T-helper 9 cell (primary cell): Measurements from ENCODE around the gene MMP12.
"Not testable (repeated sequence)": the region's sequence is repeated elsewhere in the genome, so short reads cannot be mapped to it uniquely, and the experiment has no call there.

Experiments
- DNase-seq: peaks from one replicate; pipeline ENCODE4 v3.0.0-alpha.2; 2020
- total RNA-seq, 2 donors: gene quantifications; one replicate each; lab custom pipeline; 2026; lab: John Stamatoyannopoulos, UW

The MMP12 gene
- total RNA-seq = 0 reads per million in 2 donors

GRCh38 chr11:102874852-102875251 is at the start of gene MMP12:
MMP12 (minus strand) TSS chr11:102874982; CDS start chr11:102874937, 45 bp downstream.
- DNase-seq = no peak

GRCh38 chr11:102921587-102922220 is 46.9 kb upstream of the MMP12 start:
- no peak for DNase-seq

- no peak for DNase-seq
These were observed 45.4 kb upstream of the MMP12 start for GRCh38 chr11:102920118-102920684.

GRCh38 chr11:102915044-102915375 is 40.2 kb upstream of the MMP12 start:
- no peak for DNase-seq

- no peak for DNase-seq
These were observed 39.7 kb upstream of the MMP12 start for GRCh38 chr11:102914238-102915043.

- DNase-seq = no peak
These were observed 37.7 kb upstream of the MMP12 start for GRCh38 chr11:102912482-102912830.

- DNase-seq = no peak
These were observed 37.1 kb upstream of the MMP12 start for GRCh38 chr11:102911758-102912481.

GRCh38 chr11:102905848-102906247 is 31.1 kb upstream of the MMP12 start:
- not testable (repeated sequence) for DNase-seq

GRCh38 chr11:102903895-102904294 is 29.1 kb upstream of the MMP12 start:
- not testable (repeated sequence) for DNase-seq

- no peak for DNase-seq
These were observed 25.6 kb upstream of the MMP12 start for GRCh38 chr11:102900346-102900745.

- DNase-seq = no peak
These were observed 17.0 kb upstream of the MMP12 start for GRCh38 chr11:102891736-102892135.

GRCh38 chr11:102886999-102887398 is 12.2 kb upstream of the MMP12 start:
- DNase-seq = no peak

- DNase-seq = no peak
These were observed 8.4 kb upstream of the MMP12 start for GRCh38 chr11:102883141-102883540.

GRCh38 chr11:102882389-102883024 is 7.7 kb upstream of the MMP12 start:
- no peak for DNase-seq

GRCh38 chr11:102879801-102880200 is 5.0 kb upstream of the MMP12 start:
- DNase-seq = no peak

GRCh38 chr11:102878595-102878994 is 3.8 kb upstream of the MMP12 start:
- DNase-seq = no peak

GRCh38 chr11:102869354-102869964 is 5.3 kb downstream of the MMP12 start:
- not testable (repeated sequence) for DNase-seq

- no peak for DNase-seq
These were observed 6.4 kb downstream of the MMP12 start for GRCh38 chr11:102868339-102868738.

GRCh38 chr11:102864724-102865123 is 10.1 kb downstream of the MMP12 start:
- DNase-seq = no peak

- no peak for DNase-seq
These were observed 20.8 kb downstream of the MMP12 start for GRCh38 chr11:102853956-102854355.

GRCh38 chr11:102853055-102853454 is 21.7 kb downstream of the MMP12 start:
- DNase-seq = no peak

- no peak for DNase-seq
These were observed 23.6 kb downstream of the MMP12 start for GRCh38 chr11:102850973-102851745.
